ENCODE data around the gene TCP11L2.
"Not testable (repeated sequence)": the region's sequence is repeated elsewhere in the genome, so short reads cannot be mapped to it uniquely, and the experiment has no call there.

Gene TCP11L2

GRCh38 chr12:106345746-106346145 lies 43.2 kb downstream of the TCP11L2 start:
- no peak for DNase-seq

- DNase-seq, result no peak
Observed at GRCh38 chr12:106348411-106348810, 45.9 kb downstream of the TCP11L2 start.

- DNase-seq, result no peak
Observed at GRCh38 chr12:106353175-106353574, 50.6 kb downstream of the TCP11L2 start.

GRCh38 chr12:106357549-106358395 lies 55.2 kb downstream of the TCP11L2 start, which contains the start of gene POLR3B:
Gene POLR3B, plus strand, starts transcription at chr12:106357748. Its CDS starts 132 bp downstream, at chr12:106357880.
- peak; percentile 97 for DNase-seq

- DNase-seq, result no peak
Observed at GRCh38 chr12:106358396-106359241, 56.1 kb downstream of the TCP11L2 start.

GRCh38 chr12:106359646-106360399 lies 57.3 kb downstream of the TCP11L2 start:
- DNase-seq, result no peak

GRCh38 chr12:106360400-106360994 lies 58.0 kb downstream of the TCP11L2 start:
- no peak for DNase-seq

GRCh38 chr12:106362971-106363370 lies 60.4 kb downstream of the TCP11L2 start:
- no peak for DNase-seq

GRCh38 chr12:106364261-106364660 lies 61.7 kb downstream of the TCP11L2 start:
- no peak for DNase-seq

GRCh38 chr12:106369624-106370346 lies 67.3 kb downstream of the TCP11L2 start:
- DNase-seq, result no peak

- DNase-seq, result no peak
Observed at GRCh38 chr12:106378788-106379187, 76.3 kb downstream of the TCP11L2 start.

GRCh38 chr12:106380954-106381353 lies 78.4 kb downstream of the TCP11L2 start:
- DNase-seq, result no peak

- not testable (repeated sequence) for DNase-seq
Observed at GRCh38 chr12:106381866-106382265, 79.3 kb downstream of the TCP11L2 start.

GRCh38 chr12:106386813-106387535 lies 84.4 kb downstream of the TCP11L2 start:
- DNase-seq, result no peak

GRCh38 chr12:106387848-106388377 lies 85.4 kb downstream of the TCP11L2 start:
- DNase-seq, result no peak

- DNase-seq, result no peak
Observed at GRCh38 chr12:106389151-106389550, 86.6 kb downstream of the TCP11L2 start.

- no peak for DNase-seq
Observed at GRCh38 chr12:106392759-106393158, 90.2 kb downstream of the TCP11L2 start.
